IPS-NIHi11 (cell line): ENCODE measurements around the gene DDB1.

Experiments
- DNase-seq: peaks from one replicate; pipeline ENCODE4 v3.0.0; 2012; ENCODE audit warnings: mixed read lengths, low spot score

The DDB1 gene

GRCh38 chr11:61335355-61335710 lies 2.4 kb upstream of the DDB1 start:
- DNase-seq, result no peak

- no peak for DNase-seq
Measured at GRCh38 chr11:61334434-61335354, 1.8 kb upstream of the DDB1 start.

- no peak for DNase-seq
Measured at GRCh38 chr11:61333550-61334433, 887 bp upstream of the DDB1 start.

- DNase-seq, result peak; percentile 68
Measured at GRCh38 chr11:61332281-61332796, 566 bp downstream of the DDB1 start.

- DNase-seq, result no peak
Measured at GRCh38 chr11:61331651-61332050, 1.3 kb downstream of the DDB1 start.

GRCh38 chr11:61329871-61330270 lies 3.0 kb downstream of the DDB1 start:
- no peak for DNase-seq

GRCh38 chr11:61328351-61328750 lies 4.6 kb downstream of the DDB1 start:
- DNase-seq, result no peak

- no peak for DNase-seq
Measured at GRCh38 chr11:61327669-61328071, 5.2 kb downstream of the DDB1 start.

- DNase-seq, result no peak
Measured at GRCh38 chr11:61325649-61326414, 7.1 kb downstream of the DDB1 start.

GRCh38 chr11:61315260-61315659 lies 17.6 kb downstream of the DDB1 start:
- DNase-seq, result no peak

GRCh38 chr11:61310749-61311148 lies 22.2 kb downstream of the DDB1 start:
- DNase-seq, result no peak

- DNase-seq, result no peak
Measured at GRCh38 chr11:61309739-61310138, 23.2 kb downstream of the DDB1 start.

GRCh38 chr11:61309141-61309540 lies 23.8 kb downstream of the DDB1 start:
- no peak for DNase-seq

GRCh38 chr11:61307354-61307753 lies 25.6 kb downstream of the DDB1 start:
- DNase-seq, result no peak

GRCh38 chr11:61306221-61306620 lies 26.7 kb downstream of the DDB1 start:
- no peak for DNase-seq

- DNase-seq, result no peak
Measured at GRCh38 chr11:61305417-61305816, 27.5 kb downstream of the DDB1 start.

- no peak for DNase-seq
Measured at GRCh38 chr11:61303725-61304124, 29.2 kb downstream of the DDB1 start.

GRCh38 chr11:61302550-61302949 lies 30.4 kb downstream of the DDB1 start:
- no peak for DNase-seq

GRCh38 chr11:61298663-61299244 lies 34.2 kb downstream of the DDB1 start:
- DNase-seq, result no peak

GRCh38 chr11:61297746-61298145 lies 35.2 kb downstream of the DDB1 start:
- no peak for DNase-seq

- DNase-seq, result no peak
Measured at GRCh38 chr11:61297341-61297740, 35.6 kb downstream of the DDB1 start.

GRCh38 chr11:61295596-61295926 lies 37.3 kb downstream of the DDB1 start:
- DNase-seq, result no peak
